NCI-H446 (cell line): ENCODE results near the gene STX16.

Experiments
- DNase-seq, 2 experiments: peaks; one replicate each; lab custom pipeline; 2025; lab: John Stamatoyannopoulos, UW

STX16 gene

DNA sequence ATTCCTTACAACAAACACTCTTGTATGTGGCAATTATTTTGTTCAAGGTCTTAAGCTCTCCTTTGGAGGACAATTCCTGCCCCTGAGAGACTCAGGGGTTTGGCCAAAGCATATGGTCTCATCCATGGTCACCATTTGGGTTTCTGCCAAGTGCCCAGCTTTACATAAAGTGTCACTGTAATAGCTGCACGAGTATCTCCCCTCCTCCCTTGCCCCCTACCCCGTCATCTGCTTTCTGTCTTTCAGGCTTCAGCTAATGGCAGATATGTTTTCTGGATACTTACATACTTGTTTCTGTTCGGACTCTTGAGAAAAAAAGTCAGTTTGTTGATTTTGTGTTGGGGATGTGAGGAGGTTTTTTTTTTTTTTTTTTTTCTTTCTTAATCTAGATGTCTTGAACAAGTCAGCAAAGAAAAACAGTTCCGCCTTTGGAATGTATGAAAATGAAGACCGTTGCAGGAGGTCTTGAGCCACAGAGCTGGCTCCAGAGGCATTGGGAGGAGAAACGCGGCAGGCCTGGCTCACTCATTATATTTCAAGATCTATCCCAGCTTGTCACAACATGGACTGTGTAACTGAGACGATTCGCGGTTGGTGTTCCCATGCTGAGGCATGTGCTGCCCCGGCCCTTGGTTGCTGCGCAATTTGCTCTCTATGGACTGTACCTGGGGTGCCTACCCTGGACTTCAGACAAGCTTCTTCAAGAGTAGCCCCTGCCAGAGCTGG is 32.6 kb upstream of the STX16 start:
- no peak for DNase-seq

DNA sequence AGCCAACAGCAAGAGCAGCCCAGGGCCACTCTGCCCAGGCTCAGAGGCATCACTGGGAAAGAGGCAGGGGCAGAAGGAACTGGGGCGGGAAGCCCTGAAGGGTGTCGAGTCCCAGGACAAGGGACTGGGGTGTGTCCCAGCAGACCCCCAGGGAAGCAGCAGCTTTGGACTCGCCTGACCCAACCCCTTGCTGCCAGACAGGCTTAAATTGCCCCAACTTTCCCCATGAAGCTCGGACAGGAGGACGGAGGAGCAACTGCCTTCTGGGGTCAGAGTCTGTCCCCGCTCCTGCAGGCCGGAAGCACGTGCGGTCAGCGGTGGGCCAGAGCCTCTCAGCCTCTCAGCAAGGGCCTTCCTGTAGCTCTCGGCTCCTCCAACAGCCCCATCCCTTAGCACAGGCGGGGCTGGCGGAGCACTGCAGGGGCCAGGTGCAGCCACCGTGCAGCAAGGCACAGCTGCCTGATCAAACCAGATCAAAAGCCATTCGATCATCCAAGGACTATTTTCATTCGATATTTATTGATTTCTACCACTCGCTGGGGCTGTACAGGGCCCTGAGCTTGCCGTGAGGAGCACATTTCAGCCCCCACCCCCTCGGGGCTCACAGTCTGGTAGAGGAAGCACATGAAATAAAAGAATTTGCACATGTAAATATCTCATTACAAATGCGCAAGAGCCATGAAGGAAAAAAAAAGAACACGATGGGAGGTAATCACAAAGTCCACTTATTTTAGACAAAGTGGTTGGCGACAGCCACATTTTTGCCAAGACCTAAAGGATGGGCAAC is 31.8 kb upstream of the STX16 start:
- DNase-seq, result no peak

DNA sequence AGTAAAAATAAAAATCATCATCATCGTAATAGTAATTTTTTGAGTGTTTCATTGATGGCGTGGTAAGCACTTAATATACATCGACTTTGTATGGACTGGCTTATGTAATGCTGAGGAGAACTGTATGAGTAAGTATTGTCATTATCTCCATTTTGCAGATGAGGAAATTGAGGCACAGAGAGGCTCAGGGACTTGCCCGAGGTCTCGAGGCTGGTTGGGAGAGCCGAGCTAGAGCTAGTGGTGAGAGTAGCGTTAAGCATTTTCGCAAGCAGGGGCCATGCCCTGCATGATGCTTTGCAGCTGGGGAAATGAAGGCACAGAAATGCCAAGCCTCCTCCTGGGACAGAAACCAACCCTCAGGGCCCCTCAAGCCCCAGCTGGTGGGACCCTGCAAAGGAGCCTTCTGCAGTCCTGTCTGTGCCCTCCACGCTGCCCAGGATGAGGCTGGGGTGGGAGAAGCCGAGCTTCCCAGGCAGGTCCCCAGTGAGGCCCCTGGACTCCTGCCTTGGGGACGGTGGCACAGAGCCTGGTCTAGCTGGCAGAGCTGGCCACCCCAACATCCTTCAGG is 31.1 kb upstream of the STX16 start:
- DNase-seq, result no peak

DNA sequence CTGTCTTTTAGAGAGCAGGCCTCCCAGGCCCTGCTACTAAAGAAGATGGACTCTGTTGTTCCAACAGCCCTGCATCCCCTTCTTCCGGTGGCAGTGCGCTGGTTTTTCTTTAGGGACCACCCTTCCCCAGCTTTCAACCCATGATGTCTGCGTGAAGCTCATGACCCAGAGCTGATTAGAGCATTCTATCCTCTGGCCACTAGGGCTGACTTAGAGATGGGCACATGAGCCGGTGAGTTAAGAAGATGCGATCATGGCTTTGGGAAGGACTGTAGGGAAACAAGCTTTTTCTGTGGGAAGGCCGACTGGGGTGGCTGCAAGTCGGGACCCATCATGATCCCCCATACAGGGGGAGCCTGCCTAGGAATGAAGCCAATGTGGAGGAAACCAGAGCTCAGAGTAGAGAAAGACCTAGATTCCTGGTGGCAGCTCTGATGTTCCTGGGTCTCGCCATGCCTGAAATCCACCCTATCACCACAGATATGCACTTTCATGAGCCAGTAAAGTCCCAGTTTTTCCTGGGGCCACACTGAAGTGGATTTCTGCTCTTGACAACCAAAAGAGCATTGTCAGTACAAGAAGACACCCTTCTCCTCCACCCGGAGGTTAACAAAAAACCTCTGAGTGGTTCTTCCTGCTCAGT is 29.1 kb upstream of the STX16 start:
- no peak for DNase-seq

DNA sequence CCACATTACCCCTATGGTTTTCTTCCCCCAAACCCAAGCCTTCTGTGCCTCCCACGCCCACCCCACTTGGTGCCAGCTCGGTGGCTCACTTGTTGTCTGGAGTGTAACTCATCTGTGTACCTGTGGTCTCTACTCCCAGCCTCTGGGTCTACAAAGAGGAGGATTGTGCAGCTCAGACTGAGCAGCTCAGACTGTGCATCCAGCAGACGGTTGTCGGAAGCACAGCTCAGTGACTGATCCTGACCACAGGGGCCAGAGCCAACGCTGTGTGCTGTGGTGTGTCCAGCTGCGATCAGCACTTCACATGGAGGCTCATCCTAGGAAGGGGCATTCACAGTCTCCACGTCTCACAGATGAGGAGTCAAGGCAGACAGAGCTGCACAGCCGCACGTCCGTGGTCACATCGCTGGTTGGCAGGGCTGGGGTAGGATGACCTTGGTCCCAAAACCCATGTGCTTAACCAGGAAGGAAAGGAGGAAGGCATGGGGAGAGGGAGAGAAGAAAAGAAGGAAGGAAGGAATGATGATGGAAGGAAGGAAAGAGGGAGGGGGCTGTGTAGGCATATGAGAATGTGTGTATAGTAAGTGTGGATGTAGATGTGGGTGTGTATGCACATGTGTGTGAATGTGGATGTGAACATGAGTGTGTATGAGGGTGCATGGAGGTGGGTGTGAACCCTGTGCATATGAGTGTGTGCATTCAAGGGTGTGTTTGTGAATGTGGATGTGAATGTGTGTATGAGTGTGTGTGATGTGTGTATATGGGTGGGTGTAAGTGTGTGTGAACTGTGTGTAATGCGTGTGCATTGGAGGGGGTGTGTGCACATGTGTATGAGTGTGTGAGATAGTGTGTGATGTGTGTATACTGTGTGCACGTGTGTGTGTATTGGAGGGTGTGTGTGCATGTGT is 28.2 kb upstream of the STX16 start:
- no peak for DNase-seq

DNA sequence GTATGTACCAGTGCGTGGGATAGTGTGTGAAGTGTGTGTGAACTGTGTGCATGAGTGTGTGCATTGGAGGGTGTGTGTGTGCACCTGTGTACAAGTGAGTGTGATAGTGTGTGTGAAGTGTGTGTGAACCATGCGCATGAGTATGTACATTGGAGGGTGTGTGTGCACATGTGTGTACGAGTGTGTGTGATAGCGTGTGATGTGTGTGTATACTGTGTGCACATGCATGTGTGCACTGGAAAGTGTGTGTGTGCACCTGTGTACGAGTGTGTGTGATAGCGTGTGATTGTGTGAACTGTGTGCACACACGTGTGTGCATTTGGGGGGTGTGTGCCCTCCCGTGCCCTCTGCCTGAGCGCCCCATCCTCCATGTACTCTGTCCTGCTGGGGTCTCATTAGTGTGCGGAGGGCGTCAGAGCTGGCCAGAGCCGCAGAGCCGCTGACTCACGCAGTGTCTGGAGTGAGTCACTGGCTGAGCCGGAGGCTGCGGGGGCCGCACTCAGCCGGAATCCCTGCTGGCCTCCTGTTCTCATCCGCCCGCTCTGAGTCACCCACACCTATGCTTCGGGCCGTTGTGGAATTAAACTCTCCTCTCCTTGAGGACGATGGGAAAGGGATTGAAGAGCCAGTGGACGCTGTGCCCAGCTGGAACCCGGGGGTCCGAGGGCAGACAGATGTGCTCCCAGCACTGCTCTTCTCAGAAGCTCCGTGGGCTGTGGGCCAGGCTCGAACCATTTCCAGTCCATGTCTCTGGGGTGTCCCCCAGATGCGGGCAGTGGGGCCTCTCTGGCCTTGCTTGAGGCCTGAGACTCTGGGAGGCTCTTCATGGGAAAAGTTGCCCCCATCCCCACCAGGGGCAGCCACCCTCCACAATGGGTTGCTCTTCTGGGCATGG is 27.3 kb upstream of the STX16 start:
- peak in 1 of 2 experiments; percentile 42 for DNase-seq

- no peak for DNase-seq
These were observed 26.4 kb upstream of the STX16 start for GRCh38 chr20:58624687-58625086.

DNA sequence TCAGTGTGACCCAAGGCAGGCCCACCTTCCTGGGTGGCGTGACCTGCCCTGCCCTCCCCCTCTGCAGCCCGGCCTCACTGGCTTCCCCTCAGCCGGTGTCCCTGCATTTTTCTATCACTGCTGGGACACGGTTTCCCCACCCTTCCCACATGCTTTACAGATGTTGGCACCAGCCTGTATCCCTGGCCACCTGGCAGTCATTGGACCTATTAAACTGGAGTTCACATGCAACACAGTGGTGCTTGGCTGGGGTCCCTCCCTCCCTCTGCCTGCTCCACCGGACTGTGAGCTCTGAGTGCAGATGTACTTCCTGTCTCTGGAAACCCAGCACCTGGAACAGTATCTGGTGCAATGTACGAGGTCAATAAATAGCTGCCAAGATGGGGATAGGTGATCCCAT is 25.5 kb upstream of the STX16 start:
- no peak for DNase-seq

DNA sequence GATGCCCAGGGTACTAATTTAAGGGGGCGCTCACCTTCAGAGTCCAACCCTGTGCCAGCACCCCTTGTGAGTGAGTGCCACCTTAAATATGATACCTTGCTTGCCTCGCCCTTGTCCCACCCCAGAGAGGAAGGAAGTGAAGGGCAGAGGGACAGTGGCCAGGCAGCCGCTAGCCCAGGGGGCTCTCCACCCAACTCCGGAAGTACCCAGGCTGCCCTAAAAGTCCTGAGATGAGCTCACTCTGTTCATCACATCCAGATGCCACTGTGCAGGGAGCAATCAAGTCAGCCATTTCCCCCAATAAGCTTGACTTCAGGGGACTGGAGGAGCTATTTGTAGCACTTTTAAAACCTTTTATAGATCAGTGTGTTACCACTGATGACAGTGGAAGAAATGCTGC is 25.0 kb upstream of the STX16 start:
- no peak for DNase-seq

DNA sequence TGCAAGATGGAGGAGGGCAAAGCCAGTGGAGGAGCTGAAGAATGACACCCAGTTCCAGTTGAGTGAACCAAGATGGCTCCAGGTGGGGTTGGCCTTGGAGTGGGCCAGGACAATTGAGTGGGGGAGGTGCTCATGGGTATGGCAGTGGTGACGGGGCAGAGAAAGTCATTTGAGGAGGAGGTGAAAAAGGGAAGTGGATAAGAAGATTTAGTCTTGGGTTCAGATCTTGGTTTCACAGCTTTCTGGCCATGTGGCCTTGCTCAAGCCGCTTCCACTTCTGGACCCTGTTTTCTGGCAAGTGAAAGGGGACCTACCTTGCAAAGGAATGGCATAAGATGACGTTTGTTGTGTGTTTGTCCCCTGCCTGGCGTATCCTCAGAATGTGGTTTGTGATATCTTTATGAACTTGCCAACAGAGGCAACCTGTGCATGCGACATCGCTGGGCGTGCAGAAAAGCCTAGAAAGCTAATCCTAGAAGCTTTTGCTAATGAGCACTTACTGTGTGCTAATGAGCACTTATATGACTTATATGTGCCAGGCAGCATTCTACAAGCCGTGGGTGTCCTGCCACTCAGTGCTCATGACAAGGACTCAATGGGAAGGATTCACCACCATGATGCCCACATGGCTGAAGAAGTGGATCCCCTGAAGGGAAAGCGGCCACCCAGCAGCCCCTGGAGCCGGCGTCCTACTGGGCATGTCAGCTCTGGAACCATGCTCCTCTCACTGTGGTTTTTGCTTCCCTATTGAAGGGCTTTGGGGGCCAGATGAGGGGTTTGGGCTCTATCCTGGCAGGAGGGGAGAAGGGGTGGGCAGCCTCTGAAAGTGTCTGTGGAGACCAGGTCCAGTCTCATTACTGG is 23.6 kb upstream of the STX16 start:
- DNase-seq, result no peak

GRCh38 chr20:58628491-58629214 is 22.4 kb upstream of the STX16 start:
- DNase-seq, result no peak

- no peak for DNase-seq
These were observed 21.9 kb upstream of the STX16 start for GRCh38 chr20:58629215-58629580.

DNA sequence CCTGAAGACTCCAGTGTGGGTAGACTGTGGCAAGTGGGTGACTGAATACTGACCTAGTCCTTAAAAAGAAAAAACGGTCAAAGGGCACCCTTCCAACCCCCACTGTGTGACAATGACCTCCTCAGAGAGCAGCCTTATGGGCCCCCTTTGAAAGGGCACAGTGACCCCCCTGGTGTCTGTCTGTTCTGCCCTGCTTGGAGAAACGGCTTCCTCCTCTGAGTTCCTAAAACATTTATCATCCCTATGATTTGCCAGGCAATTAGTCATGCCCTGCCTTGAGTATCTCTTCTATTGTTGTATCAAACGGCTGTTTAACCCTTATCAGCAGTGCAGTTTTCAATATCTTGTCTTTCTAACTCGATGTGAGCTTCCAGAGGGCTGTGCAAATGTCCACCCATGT is 21.0 kb upstream of the STX16 start:
- no peak for DNase-seq

DNA sequence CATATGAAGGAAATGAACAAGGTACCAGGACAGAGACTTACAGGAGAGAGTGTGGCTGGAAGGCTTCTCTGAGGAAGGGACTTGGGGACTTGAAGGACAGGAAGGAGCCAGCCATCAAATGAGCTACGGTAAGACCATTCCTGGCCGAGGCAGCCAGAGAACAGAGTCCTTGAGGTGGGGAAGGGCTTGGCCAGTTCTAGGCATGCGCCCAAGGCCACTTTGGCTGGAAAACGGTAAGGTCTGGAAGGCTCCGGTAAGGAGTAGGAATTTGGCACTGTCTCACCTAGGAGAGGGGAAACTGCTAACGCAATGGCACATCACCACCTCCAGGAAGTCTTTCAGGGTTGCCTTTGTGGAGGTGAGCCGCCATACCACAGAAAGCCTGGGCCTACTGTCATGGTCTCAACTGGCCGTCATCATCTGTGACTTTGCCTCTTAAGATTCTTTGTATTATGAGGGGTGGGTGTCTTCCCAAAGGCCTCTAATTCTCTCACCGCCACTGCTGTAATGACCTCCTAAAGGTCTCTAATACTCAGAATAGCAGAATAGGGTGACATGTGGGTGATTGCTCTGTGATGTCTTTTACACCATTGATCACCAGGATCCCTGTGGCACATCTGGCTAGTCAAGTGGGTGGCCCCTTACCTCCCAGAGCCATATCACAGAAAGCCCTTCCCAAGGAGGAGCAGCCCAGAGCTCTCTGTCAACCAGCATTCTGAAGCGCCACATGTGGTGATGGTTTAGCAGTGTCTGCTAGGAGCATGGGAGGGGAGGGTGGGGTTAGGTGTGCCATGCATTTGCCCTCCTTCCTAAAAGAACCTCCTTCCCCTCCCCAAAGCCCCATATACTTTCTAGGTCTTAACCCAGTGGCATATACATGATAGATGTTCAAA is 17.7 kb upstream of the STX16 start:
- no peak for DNase-seq

GRCh38 chr20:58634059-58634458 is 17.0 kb upstream of the STX16 start:
- DNase-seq, result no peak

DNA sequence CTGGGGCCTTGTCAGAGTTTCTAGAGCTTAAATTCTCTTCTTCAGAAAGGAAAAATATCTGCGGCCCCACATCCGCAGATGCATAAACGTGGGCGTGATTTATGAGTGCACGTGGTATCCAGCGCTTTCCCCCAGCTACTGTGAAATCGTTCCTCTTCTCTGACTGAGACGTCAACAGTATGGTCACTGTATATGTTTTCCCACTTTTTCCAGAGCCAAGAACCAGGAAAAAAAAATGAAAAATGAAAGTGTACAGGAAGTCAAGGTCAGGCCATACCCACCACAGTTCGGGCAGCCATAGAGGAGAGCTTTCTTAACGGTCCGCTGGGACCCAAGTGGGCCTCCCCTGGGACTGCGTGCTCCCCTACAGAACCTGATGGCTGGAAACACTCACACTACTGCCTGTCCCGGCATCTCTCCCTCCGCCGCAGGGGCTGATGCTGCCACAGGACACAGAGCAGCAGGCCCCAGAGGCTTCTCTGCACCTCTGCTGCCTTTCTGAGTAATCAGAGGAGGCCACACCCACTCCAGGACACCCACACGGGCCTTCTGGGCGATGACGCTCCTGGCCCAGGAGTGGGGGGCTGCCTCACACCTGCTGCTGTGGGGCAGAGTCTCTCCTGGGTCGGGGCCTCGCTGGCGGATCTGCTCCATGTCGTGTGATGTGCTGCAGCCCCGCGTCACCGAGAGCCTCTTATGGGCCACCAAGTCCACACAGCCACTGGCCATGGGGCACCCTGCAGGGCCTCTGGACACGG is 16.4 kb upstream of the STX16 start:
- DNase-seq, result no peak

DNA sequence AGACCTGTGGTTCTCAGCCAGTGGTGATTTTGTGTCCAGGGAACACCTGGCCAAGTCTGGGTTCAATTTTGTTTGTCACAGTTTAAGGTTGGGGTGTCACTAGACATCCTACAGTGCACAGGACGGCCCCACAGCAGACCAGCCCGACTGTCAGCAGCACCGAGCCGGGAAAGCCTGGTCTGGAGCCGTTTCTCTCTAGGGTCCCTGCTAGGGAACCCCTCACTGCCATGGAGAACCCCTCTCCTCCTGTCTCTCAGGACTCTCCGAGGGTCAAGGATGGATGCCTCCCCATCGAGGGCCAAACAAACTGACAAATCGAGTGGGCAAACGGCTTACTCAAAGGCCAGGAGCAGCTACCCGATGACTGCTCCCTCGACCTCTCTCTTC is 15.8 kb upstream of the STX16 start:
- DNase-seq, result no peak
